GM12878 (cell line): Measurements from ENCODE around the gene SGCB.

Source experiments
- ASH2L ChIP-seq: fragments of 300-600, 200-600 bp; sonication (generic); IDR thresholded peaks from 2 replicates; pipeline ENCODE4 v1.6.1; 2017; ENCODE audit warnings: low read depth, mild to moderate bottlenecking, borderline replicate concordance
- CBFB ChIP-seq: IDR thresholded peaks from 2 replicates; pipeline ENCODE4 v1.6.1; 2016; ENCODE audit warnings: antibody characterized with exemption, low read depth
- EGR1 ChIP-seq, 2 experiments: IDR thresholded peaks; 1 replicate in 1 of 2; 2 replicates in 1 of 2; pipeline ENCODE4 v1.6.1; 2011 to 2012; ENCODE audit warnings: low read depth in 2 of 2, low read length in 2 of 2, borderline replicate concordance in 1 of 2, mild to moderate bottlenecking in 1 of 2, moderate library complexity in 1 of 2
- EP300 ChIP-seq, 2 experiments: fragments of 150-350 bp in 1 of 2; IDR thresholded peaks; 2 replicates each; pipeline ENCODE4 v1.6.1; 2011 to 2012; ENCODE audit warnings: low read depth in 2 of 2, low read length in 2 of 2, borderline replicate concordance in 1 of 2, improper control_type of control experiment in 1 of 2, inconsistent platforms in 1 of 2; ENCODE audit not compliant: control insufficient read depth in 1 of 2
- KAT2A ChIP-seq: conservative IDR thresholded peaks from 2 replicates; pipeline ENCODE4 v1.6.1; 2011; ENCODE audit warnings: low read depth, low read length; ENCODE audit not compliant: control insufficient read depth
- MAX ChIP-seq: IDR thresholded peaks from 2 replicates; pipeline ENCODE4 v1.6.1; 2012; ENCODE audit warnings: low read depth, low read length, improper control_type of control experiment
- POLR2A ChIP-seq: IDR thresholded peaks from 2 replicates; pipeline ENCODE4 v1.6.1; 2011; ENCODE audit warnings: low read depth, mild to moderate bottlenecking, low read length
- RAD21 ChIP-seq: IDR thresholded peaks from 2 replicates; pipeline ENCODE4 v1.6.1; 2011; ENCODE audit warnings: mild to moderate bottlenecking, low read depth, low read length, moderate library complexity; ENCODE audit not compliant: insufficient read depth
- SIN3A ChIP-seq: IDR thresholded peaks from 2 replicates; pipeline ENCODE4 v1.6.1; 2012; ENCODE audit warnings: low read depth, low read length, improper control_type of control experiment
- ZNF217 ChIP-seq: fragments of 450-650 bp; IDR thresholded peaks from 2 replicates; pipeline ENCODE4 v1.6.1; 2017; ENCODE audit warnings: antibody characterized with exemption, mild to moderate bottlenecking
- TF ChIP-seq, protein P1 (sequence below): fragments of 450-650 bp; IDR thresholded peaks from 2 replicates; pipeline ENCODE4 v1.6.1; 2017; ENCODE audit warnings: mild to moderate bottlenecking, moderate library complexity
- TF ChIP-seq, protein P2 (sequence below): IDR thresholded peaks from 2 replicates; pipeline ENCODE4 v1.6.1; 2011; ENCODE audit warnings: low read depth, low read length, improper control_type of control experiment, borderline replicate concordance
- TF ChIP-seq, protein P3 (sequence below), 3 experiments: IDR thresholded peaks in 2 of 3; conservative IDR thresholded peaks in 1 of 3; 2 replicates each; pipeline ENCODE4 v1.5.1; 2011; ENCODE audit warnings: low read depth in 3 of 3, low read length in 3 of 3, mild to moderate bottlenecking in 3 of 3, control low read depth in 2 of 3, moderate library complexity in 2 of 3, inconsistent platforms in 1 of 3, mixed read lengths in 1 of 3; ENCODE audit not compliant: control insufficient read depth in 2 of 3, insufficient read depth in 1 of 3; ENCODE audit errors: extremely low read depth in 1 of 3

DNA sequence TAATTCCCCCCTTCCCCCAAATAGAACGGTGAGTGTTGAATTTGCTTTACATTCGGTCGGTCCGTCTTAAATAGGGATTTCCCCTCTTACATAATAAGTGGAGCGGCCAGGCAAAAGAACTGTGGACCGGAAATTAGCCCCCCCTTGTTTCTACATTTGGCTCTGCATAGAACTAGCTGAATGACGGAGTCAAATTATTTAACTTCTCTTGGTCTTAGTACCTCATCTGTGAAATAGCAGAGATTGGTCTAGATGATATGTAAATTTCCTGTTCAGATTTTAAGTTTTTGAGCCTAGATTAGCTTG lies 14.3 kb upstream of the SGCB start:
- TF ChIP-seq POLR2A (no peak), KAT2A (no peak), EP300 (IDR thresholded peaks at IDR 0.05; ENCODE audit: borderline replicate concordance in 1 of 2, control insufficient read depth in 1 of 2, low read depth in 2 of 2, low read length in 2 of 2) (no peak), ZNF217 (no peak), RAD21 (no peak), MAX (no peak), SIN3A (no peak), EGR1 (IDR thresholded peaks at IDR 0.05; ENCODE audit: borderline replicate concordance in 1 of 2, low read depth in 2 of 2, low read length in 2 of 2) (no peak), CBFB (no peak), ASH2L (no peak)
- TF ChIP-seq, protein P1, sequence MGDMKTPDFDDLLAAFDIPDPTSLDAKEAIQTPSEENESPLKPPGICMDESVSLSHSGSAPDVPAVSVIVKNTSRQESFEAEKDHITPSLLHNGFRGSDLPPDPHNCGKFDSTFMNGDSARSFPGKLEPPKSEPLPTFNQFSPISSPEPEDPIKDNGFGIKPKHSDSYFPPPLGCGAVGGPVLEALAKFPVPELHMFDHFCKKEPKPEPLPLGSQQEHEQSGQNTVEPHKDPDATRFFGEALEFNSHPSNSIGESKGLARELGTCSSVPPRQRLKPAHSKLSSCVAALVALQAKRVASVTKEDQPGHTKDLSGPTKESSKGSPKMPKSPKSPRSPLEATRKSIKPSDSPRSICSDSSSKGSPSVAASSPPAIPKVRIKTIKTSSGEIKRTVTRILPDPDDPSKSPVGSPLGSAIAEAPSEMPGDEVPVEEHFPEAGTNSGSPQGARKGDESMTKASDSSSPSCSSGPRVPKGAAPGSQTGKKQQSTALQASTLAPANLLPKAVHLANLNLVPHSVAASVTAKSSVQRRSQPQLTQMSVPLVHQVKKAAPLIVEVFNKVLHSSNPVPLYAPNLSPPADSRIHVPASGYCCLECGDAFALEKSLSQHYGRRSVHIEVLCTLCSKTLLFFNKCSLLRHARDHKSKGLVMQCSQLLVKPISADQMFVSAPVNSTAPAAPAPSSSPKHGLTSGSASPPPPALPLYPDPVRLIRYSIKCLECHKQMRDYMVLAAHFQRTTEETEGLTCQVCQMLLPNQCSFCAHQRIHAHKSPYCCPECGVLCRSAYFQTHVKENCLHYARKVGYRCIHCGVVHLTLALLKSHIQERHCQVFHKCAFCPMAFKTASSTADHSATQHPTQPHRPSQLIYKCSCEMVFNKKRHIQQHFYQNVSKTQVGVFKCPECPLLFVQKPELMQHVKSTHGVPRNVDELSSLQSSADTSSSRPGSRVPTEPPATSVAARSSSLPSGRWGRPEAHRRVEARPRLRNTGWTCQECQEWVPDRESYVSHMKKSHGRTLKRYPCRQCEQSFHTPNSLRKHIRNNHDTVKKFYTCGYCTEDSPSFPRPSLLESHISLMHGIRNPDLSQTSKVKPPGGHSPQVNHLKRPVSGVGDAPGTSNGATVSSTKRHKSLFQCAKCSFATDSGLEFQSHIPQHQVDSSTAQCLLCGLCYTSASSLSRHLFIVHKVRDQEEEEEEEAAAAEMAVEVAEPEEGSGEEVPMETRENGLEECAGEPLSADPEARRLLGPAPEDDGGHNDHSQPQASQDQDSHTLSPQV = no peak
- TF ChIP-seq, protein P2, sequence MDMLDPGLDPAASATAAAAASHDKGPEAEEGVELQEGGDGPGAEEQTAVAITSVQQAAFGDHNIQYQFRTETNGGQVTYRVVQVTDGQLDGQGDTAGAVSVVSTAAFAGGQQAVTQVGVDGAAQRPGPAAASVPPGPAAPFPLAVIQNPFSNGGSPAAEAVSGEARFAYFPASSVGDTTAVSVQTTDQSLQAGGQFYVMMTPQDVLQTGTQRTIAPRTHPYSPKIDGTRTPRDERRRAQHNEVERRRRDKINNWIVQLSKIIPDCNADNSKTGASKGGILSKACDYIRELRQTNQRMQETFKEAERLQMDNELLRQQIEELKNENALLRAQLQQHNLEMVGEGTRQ = no peak
- TF ChIP-seq, protein P3, sequence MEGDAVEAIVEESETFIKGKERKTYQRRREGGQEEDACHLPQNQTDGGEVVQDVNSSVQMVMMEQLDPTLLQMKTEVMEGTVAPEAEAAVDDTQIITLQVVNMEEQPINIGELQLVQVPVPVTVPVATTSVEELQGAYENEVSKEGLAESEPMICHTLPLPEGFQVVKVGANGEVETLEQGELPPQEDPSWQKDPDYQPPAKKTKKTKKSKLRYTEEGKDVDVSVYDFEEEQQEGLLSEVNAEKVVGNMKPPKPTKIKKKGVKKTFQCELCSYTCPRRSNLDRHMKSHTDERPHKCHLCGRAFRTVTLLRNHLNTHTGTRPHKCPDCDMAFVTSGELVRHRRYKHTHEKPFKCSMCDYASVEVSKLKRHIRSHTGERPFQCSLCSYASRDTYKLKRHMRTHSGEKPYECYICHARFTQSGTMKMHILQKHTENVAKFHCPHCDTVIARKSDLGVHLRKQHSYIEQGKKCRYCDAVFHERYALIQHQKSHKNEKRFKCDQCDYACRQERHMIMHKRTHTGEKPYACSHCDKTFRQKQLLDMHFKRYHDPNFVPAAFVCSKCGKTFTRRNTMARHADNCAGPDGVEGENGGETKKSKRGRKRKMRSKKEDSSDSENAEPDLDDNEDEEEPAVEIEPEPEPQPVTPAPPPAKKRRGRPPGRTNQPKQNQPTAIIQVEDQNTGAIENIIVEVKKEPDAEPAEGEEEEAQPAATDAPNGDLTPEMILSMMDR (IDR thresholded peaks at IDR 0.05 in 2 of 3, conservative IDR thresholded peaks at IDR 0.05 in 1 of 3; ENCODE audit: control insufficient read depth in 2 of 3, extremely low read depth in 1 of 3, insufficient read depth in 1 of 3, low read depth in 3 of 3, low read length in 3 of 3) = no peak
